Endothelial cell of umbilical vein (primary cell): ENCODE measurements around the gene RANBP1. TPM values are rescaled to one million over a fixed set of nuclear protein-coding genes. Genes with fewer than 3 reads are reported as not detected.

Experiments
- BruUV-seq: library from RNA; stranded (reverse); fragments of 400-500 nt; replicated peaks from 2 replicates; lab custom pipeline; 2021; lab: Mats Ljungman, UMichigan
- CTCF ChIA-PET: fragments of 300-600, 350-600 bp; sonication (Branson Sonifier 250); formaldehyde crosslinking; loops from one replicate; lab custom pipeline; 2021; ENCODE audit warnings: antibody characterized with exemption, inconsistent platforms; lab: Charles Lee
- POLR2A ChIA-PET: fragments of 300-600, 350-600 bp; sonication (Branson Sonifier 250); formaldehyde crosslinking; loops from one replicate; lab custom pipeline; 2021; ENCODE audit warnings: antibody characterized with exemption, inconsistent platforms; lab: Charles Lee
- DNase-seq: peaks from one replicate; pipeline ENCODE4 v3.0.0-alpha.2; 2011; ENCODE audit warnings: low read depth, low spot score
- FAIRE-seq: peaks from 2 replicates; lab custom pipeline; 2011; peaks lifted over from hg19 to GRCh38; lab: Jason Lieb, UNC
- H2AFZ ChIP-seq: 2 replicates; pipeline ENCODE4 v1.6.0; 2012; ENCODE audit warnings: low read depth, low read length, control low read depth, inconsistent platforms
- H3K27ac ChIP-seq: 2 replicates; pipeline ENCODE4 v1.5.1; 2011; ENCODE audit warnings: low read depth, mild to moderate bottlenecking, control low read depth, low read length, moderate library complexity; ENCODE audit not compliant: insufficient read depth
- H3K27me3 ChIP-seq, 2 experiments: 2 replicates each; pipeline versions ENCODE4 v1.6.0 to v1.6.1; 2011; ENCODE audit warnings: low read length in 2 of 2, mixed read lengths in 1 of 2; ENCODE audit not compliant: control insufficient read depth in 2 of 2, insufficient read depth in 2 of 2
- H3K36me3 ChIP-seq, 2 experiments: 2 replicates in 1 of 2; 3 replicates in 1 of 2; pipeline ENCODE4 v1.5.1; 2011; ENCODE audit warnings: low read length in 2 of 2, mild to moderate bottlenecking in 1 of 2, moderate library complexity in 1 of 2; ENCODE audit not compliant: control insufficient read depth in 2 of 2, insufficient read depth in 2 of 2; ENCODE audit errors: extremely low read depth in 1 of 2
- H3K4me1 ChIP-seq: 3 replicates; pipeline ENCODE4 v1.5.1; 2011; ENCODE audit warnings: mild to moderate bottlenecking, low read length; ENCODE audit not compliant: control insufficient read depth, insufficient read depth; ENCODE audit errors: extremely low read depth
- H3K4me2 ChIP-seq: 2 replicates; pipeline ENCODE4 v1.6.1; 2011; ENCODE audit warnings: low read length, control low read depth, mixed read lengths; ENCODE audit not compliant: insufficient read depth
- H3K4me3 ChIP-seq, 3 experiments: fragments of 200-600 bp in 1 of 3; sonication (generic), shearing (Covaris generic) in 1 of 3; replicated peaks in 1 of 3; 2 replicates each; pipeline ENCODE4 v1.5.1; 2011 to 2016; ENCODE audit warnings: control low read depth in 3 of 3, low read length in 3 of 3, mild to moderate bottlenecking in 2 of 3, inconsistent platforms in 1 of 3, low read depth in 1 of 3, moderate library complexity in 1 of 3; ENCODE audit not compliant: insufficient read depth in 1 of 3
- H3K79me2 ChIP-seq: 2 replicates; pipeline ENCODE4 v1.6.0; 2012; ENCODE audit warnings: low read length, inconsistent platforms; ENCODE audit not compliant: control insufficient read depth, insufficient read depth
- H3K9ac ChIP-seq: replicated peaks from 2 replicates; pipeline ENCODE3; 2011; ENCODE audit warnings: low read length, control low read depth; ENCODE audit not compliant: insufficient read depth; ENCODE audit errors: extremely low read depth
- H3K9me1 ChIP-seq: replicated peaks from 3 replicates; pipeline ENCODE4 v1.6.0; 2011; ENCODE audit warnings: mild to moderate bottlenecking, low read length; ENCODE audit not compliant: control insufficient read depth, insufficient read depth; ENCODE audit errors: extremely low read depth
- H3K9me3 ChIP-seq: replicated peaks from 2 replicates; pipeline ENCODE4 v1.5.1; 2012; ENCODE audit warnings: low read length, inconsistent platforms; ENCODE audit not compliant: control insufficient read depth, insufficient read depth
- H4K20me1 ChIP-seq: replicated peaks from 2 replicates; pipeline ENCODE3; 2011; ENCODE audit warnings: mild to moderate bottlenecking, low read length; ENCODE audit not compliant: control insufficient read depth, insufficient read depth; ENCODE audit errors: extremely low read depth
- EZH2 ChIP-seq: IDR thresholded peaks from 2 replicates; pipeline ENCODE4 v1.6.1; 2012; ENCODE audit warnings: borderline replicate concordance, low read depth, mild to moderate bottlenecking, moderate library complexity, low read length, inconsistent platforms; ENCODE audit not compliant: severe bottlenecking
- FOS ChIP-seq: IDR thresholded peaks from 2 replicates; pipeline ENCODE4 v1.6.1; 2011; ENCODE audit warnings: mild to moderate bottlenecking, low read length, moderate library complexity, borderline replicate concordance; ENCODE audit not compliant: insufficient read depth
- GATA2 ChIP-seq: IDR thresholded peaks from 2 replicates; pipeline ENCODE4 v1.7.0; 2011; ENCODE audit warnings: low read depth, mild to moderate bottlenecking, moderate library complexity, mixed read lengths, low read length; ENCODE audit not compliant: insufficient read length, insufficient read depth
- JUN ChIP-seq: IDR thresholded peaks from 2 replicates; pipeline ENCODE4 v1.6.1; 2011; ENCODE audit warnings: borderline replicate concordance, low read depth; ENCODE audit not compliant: insufficient read length, insufficient read depth
- MYC ChIP-seq: IDR thresholded peaks from one replicate; pipeline ENCODE4 v1.6.1; 2011; ENCODE audit warnings: mild to moderate bottlenecking, low read depth, low read length
- POLR2A ChIP-seq: IDR thresholded peaks from 2 replicates; pipeline ENCODE4 v1.6.1; 2012; ENCODE audit warnings: low read depth, mild to moderate bottlenecking, control low read depth, low read length
- POLR2AphosphoS5 ChIP-seq: IDR thresholded peaks from 2 replicates; pipeline ENCODE4 v1.6.1; 2012; ENCODE audit warnings: low read depth, mild to moderate bottlenecking, control low read depth, low read length, moderate library complexity; ENCODE audit not compliant: insufficient read depth
- dilution Hi-C: fragments of 300-500 bp; cut with MboI; formaldehyde crosslinking; loops from one replicate; pipeline ENCODE4 v1.15.0; 2019; ENCODE audit warnings: low sequenced_read_pairs; ENCODE audit not compliant: extremely low pct_ligation_motif_present
- intact Hi-C: fragments of 100-400 bp; cut with micrococcal nuclease; formaldehyde crosslinking; loops from one replicate; pipeline ENCODE4 v1.10.0; 2022
- polyA plus RNA-seq, 4 experiments: library from polyadenylated mRNA; depleted of rRNA in 3 of 4; stranded (reverse) in 3 of 4; unstranded in 1 of 4; fragments of >200 nt; gene quantifications; 2 replicates each; pipeline versions ENCODE4 v1.2.1 to v1.2.3, GENCODE V29; 2011 to 2012; ENCODE audit warnings: missing spikeins in 1 of 4
- total RNA-seq: library from RNA; stranded (reverse); gene quantifications from 2 replicates; pipeline ENCODE4 v1.2.3, GENCODE V29; 2021
- TF ChIP-seq, protein P1 (sequence below): IDR thresholded peaks from 2 replicates; pipeline ENCODE4 v1.6.1; 2011; ENCODE audit not compliant: insufficient read depth, insufficient read length
- TF ChIP-seq, protein P2 (sequence below), 2 donors: IDR thresholded peaks; 1 replicate in 1 of 2; 2 replicates in 1 of 2; pipeline ENCODE4 v1.5.1; 2011; ENCODE audit warnings: low read length in 2 of 2, mild to moderate bottlenecking in 2 of 2, moderate library complexity in 2 of 2, control low read depth in 1 of 2, inconsistent platforms in 1 of 2, low read depth in 1 of 2; ENCODE audit not compliant: insufficient read depth in 1 of 2; ENCODE audit errors: extremely low read depth in 1 of 2

RANBP1 gene
- total and polyA plus RNA-seq, 2 donors (not counting 3 experiments of a cell fraction or from before 2014, with no cell fraction given): 228 to 247 TPM

DNA sequence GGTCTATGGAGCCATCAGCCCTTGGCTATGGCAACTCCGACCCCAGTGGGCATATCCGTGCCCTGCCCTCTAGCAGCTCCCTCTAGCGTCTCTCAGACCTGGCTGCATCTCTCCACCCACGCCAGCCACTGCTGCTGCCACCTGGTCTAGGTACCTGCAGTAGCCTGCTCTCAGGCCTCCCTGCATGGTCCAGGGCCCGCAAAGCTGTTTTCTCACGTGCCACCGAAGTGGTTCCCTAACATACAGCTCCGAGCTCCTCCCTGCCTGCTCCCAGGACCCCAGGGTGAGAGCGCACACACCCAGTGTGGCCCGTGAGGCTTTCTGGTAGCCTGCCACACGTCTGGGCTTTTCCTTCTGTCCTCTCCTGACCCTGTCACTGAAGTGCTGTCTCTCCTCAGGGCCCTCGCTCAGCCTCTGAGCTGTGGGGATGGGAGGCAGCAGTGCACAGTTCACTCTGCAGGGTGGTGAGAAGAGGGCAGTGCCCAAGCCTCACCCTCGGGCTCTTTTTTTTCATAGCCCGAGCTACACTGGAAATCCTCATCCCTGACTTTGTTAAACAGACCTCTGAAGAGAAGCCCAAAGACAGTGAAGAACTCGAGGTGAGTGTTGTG lies 21.6 kb upstream of the RANBP1 start:
- H3K36me3 ChIP-seq: peaks cover 66 to 67% of the 10 kb centered on the region in 2 experiments
- no TSS peak for BruUV-seq
- H3K4me1 ChIP-seq: no peaks in the 10 kb centered on the region
- H3K9me3 ChIP-seq: no peaks in the 10 kb centered on the region
- no peak overlapping the region for H2AFZ ChIP-seq
- TF ChIP-seq, protein P1, sequence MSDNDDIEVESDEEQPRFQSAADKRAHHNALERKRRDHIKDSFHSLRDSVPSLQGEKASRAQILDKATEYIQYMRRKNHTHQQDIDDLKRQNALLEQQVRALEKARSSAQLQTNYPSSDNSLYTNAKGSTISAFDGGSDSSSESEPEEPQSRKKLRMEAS: no peak
- TF ChIP-seq GATA2 (no peak), MYC (no peak), JUN (no peak)
- peaks cover 49% of the 10 kb centered on the region for H3K79me2 ChIP-seq
- ChIA-PET POLR2A (no interaction called here), CTCF (no interaction called here)
- no peaks in the 10 kb centered on the region for H3K27me3 ChIP-seq
- no peaks in the 10 kb centered on the region for H3K9me1 ChIP-seq
- no peak overlapping the region for H3K4me2 ChIP-seq
- H3K9ac ChIP-seq: no peak overlapping the region
- H3K4me3 ChIP-seq: no peak overlapping the region
- DNase-seq: no peak
- no peaks in the 10 kb centered on the region for H4K20me1 ChIP-seq
- dilution Hi-C loops: no loop called here
- no peak overlapping the region for H3K27ac ChIP-seq
- FAIRE-seq: no peak
- intact Hi-C loops: no loop called here

DNA sequence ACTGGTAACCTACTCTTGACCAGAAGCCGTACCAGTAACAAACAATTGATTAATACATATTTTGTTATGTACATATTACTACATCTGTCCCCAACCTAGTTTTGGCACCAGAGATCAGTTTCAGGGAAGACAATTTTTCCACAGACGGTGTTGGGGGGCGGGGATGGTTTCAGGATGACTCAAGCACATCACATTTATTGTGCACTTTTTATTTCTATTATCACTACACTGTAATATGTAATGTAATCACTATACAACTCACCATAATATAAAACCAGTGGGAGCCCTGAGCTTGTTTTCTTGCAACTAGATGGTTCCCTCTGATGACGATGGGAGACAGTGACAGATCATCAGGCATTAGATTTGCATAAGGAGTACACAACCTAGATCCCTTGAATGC lies 20.4 kb upstream of the RANBP1 start:
- ChIA-PET CTCF (no interaction called here), POLR2A (no interaction called here)
- Histone ChIP-seq H3K79me2 (peaks cover 43% of the 10 kb centered on the region), H3K9me3 (no peaks in the 10 kb centered on the region), H2AFZ (no peak overlapping the region), H3K4me3 (no peak overlapping the region), H3K27ac (no peak overlapping the region), H4K20me1 (no peaks in the 10 kb centered on the region), H3K4me1 (no peaks in the 10 kb centered on the region), H3K9ac (no peak overlapping the region), H3K4me2 (no peak overlapping the region), H3K36me3 (peaks cover 59 to 62% of the 10 kb centered on the region in 2 experiments), H3K27me3 (no peaks in the 10 kb centered on the region), H3K9me1 (no peaks in the 10 kb centered on the region)
- no peak for FAIRE-seq
- TF ChIP-seq, protein P2, sequence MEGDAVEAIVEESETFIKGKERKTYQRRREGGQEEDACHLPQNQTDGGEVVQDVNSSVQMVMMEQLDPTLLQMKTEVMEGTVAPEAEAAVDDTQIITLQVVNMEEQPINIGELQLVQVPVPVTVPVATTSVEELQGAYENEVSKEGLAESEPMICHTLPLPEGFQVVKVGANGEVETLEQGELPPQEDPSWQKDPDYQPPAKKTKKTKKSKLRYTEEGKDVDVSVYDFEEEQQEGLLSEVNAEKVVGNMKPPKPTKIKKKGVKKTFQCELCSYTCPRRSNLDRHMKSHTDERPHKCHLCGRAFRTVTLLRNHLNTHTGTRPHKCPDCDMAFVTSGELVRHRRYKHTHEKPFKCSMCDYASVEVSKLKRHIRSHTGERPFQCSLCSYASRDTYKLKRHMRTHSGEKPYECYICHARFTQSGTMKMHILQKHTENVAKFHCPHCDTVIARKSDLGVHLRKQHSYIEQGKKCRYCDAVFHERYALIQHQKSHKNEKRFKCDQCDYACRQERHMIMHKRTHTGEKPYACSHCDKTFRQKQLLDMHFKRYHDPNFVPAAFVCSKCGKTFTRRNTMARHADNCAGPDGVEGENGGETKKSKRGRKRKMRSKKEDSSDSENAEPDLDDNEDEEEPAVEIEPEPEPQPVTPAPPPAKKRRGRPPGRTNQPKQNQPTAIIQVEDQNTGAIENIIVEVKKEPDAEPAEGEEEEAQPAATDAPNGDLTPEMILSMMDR (IDR thresholded peaks at IDR 0.05; ENCODE audit: extremely low read depth in 1 of 2, insufficient read depth in 1 of 2, low read depth in 1 of 2, low read length in 2 of 2): no peak
- TF ChIP-seq POLR2A (no peak), EZH2 (no peak), GATA2 (no peak), JUN (no peak), FOS (no peak), POLR2AphosphoS5 (no peak), MYC (no peak)
- TF ChIP-seq, protein P1: no peak
- intact Hi-C loops: no loop called here
- BruUV-seq: no TSS peak
- no peak for DNase-seq
- dilution Hi-C loops: no loop called here
